H1 (cell line): Measurements from ENCODE around the gene ZNF20. TPM values are rescaled to one million over a fixed set of nuclear protein-coding genes. Genes with fewer than 3 reads are reported as not detected.

Experiments
- CTCF ChIA-PET: fragments of 300-600 bp; sonication (Branson Sonifier 250); formaldehyde crosslinking; loops from one replicate; lab custom pipeline; 2021; ENCODE audit not compliant: partially characterized antibody; lab: Charles Lee
- POLR2A ChIA-PET: fragments of 300-600 bp; sonication (Branson Sonifier 250); formaldehyde crosslinking; loops from one replicate; lab custom pipeline; 2021; ENCODE audit warnings: inconsistent platforms; ENCODE audit not compliant: partially characterized antibody; lab: Charles Lee
- DNase-seq, 2 experiments: peaks; one replicate each; pipeline versions ENCODE4 v3.0.0 to v3.0.0-alpha.2; 2010 to 2022; ENCODE audit warnings: low spot score in 2 of 2, low read depth in 1 of 2, mixed read lengths in 1 of 2
- FAIRE-seq: peaks from 2 replicates; lab custom pipeline; 2011; peaks lifted over from hg19 to GRCh38; lab: Jason Lieb, UNC
- H2AFZ ChIP-seq: 2 replicates; pipeline ENCODE4 v1.8.1; 2012; ENCODE audit warnings: low read length, inconsistent platforms
- H2AK5ac ChIP-seq: 2 replicates; pipeline ENCODE4 v1.6.1; 2013; ENCODE audit warnings: low read depth, low read length
- H2BK120ac ChIP-seq: replicated peaks from 2 replicates; pipeline ENCODE3; 2013; ENCODE audit warnings: low read depth, low read length, inconsistent platforms
- H2BK12ac ChIP-seq: 2 replicates; pipeline ENCODE4 v1.6.1; 2013; ENCODE audit warnings: low read depth, low read length
- H2BK15ac ChIP-seq: 2 replicates; pipeline ENCODE4 v1.6.1; 2013; ENCODE audit warnings: low read length
- H2BK20ac ChIP-seq: 2 replicates; pipeline ENCODE4 v1.6.1; 2013; ENCODE audit warnings: low read length
- H2BK5ac ChIP-seq: 2 replicates; pipeline ENCODE4 v1.6.1; 2013; ENCODE audit warnings: low read depth, low read length
- H3K14ac ChIP-seq: 2 replicates; pipeline ENCODE4 v1.6.1; 2013; ENCODE audit warnings: inconsistent platforms; ENCODE audit not compliant: insufficient read length
- H3K18ac ChIP-seq: 2 replicates; pipeline ENCODE4 v1.6.1; 2013; ENCODE audit warnings: low read length; ENCODE audit errors: extremely low read depth
- H3K23ac ChIP-seq: 2 replicates; pipeline ENCODE4 v1.6.1; 2013; ENCODE audit warnings: inconsistent platforms; ENCODE audit not compliant: insufficient read length
- H3K23me2 ChIP-seq: 2 replicates; pipeline ENCODE4 v1.6.1; 2013; ENCODE audit warnings: low read depth, low read length
- H3K27ac ChIP-seq: 2 replicates; pipeline ENCODE4 v1.6.1; 2011; ENCODE audit warnings: low read depth, low read length, inconsistent platforms
- H3K27me3 ChIP-seq, 4 experiments: replicated peaks in 1 of 4; 1 replicate in 1 of 4; 2 replicates in 3 of 4; pipeline versions ENCODE4 v1.6.1 to v1.8.1; 2011 to 2013; ENCODE audit warnings: low read length in 3 of 4, mild to moderate bottlenecking in 3 of 4, inconsistent platforms in 2 of 4, mixed read lengths in 2 of 4, moderate library complexity in 1 of 4; ENCODE audit not compliant: control insufficient read depth in 3 of 4, insufficient read depth in 3 of 4; ENCODE audit errors: extremely low read depth in 1 of 4
- H3K36me3 ChIP-seq, 4 experiments: 2 replicates each; pipeline versions ENCODE4 v1.6.1 to v1.8.1; 2011 to 2013; ENCODE audit warnings: mild to moderate bottlenecking in 4 of 4, low read length in 3 of 4, moderate library complexity in 2 of 4, control low read depth in 1 of 4, inconsistent platforms in 1 of 4; ENCODE audit not compliant: insufficient read depth in 4 of 4, control insufficient read depth in 2 of 4
- H3K4ac ChIP-seq: replicated peaks from 2 replicates; pipeline ENCODE3; 2013; ENCODE audit warnings: low read length, low read depth, mixed read lengths, inconsistent platforms; ENCODE audit not compliant: insufficient read length
- H3K4me1 ChIP-seq, 4 experiments: replicated peaks in 1 of 4; 1 replicate in 1 of 4; 2 replicates in 3 of 4; pipeline versions ENCODE4 v1.6.1 to v1.8.1; 2011 to 2013; ENCODE audit warnings: low read length in 3 of 4, inconsistent platforms in 2 of 4, mixed read lengths in 1 of 4; ENCODE audit not compliant: insufficient read depth in 4 of 4, control insufficient read depth in 3 of 4
- H3K4me2 ChIP-seq, 2 experiments: 2 replicates each; pipeline versions ENCODE4 v1.6.1 to v1.8.1; 2011 to 2013; ENCODE audit warnings: low read depth in 2 of 2, low read length in 2 of 2, control low read depth in 1 of 2, inconsistent platforms in 1 of 2, mild to moderate bottlenecking in 1 of 2; ENCODE audit not compliant: insufficient read depth in 1 of 2
- H3K4me3 ChIP-seq, 4 experiments: fragments of 200-600, 300-600 bp in 1 of 4; sonication (generic), shearing (Covaris generic), sonication (Bioruptor Twin) in 1 of 4; 2 replicates each; pipeline versions ENCODE4 v1.5.1 to v1.8.1; 2011 to 2016; ENCODE audit warnings: low read length in 4 of 4, low read depth in 3 of 4, control low read depth in 2 of 4, inconsistent platforms in 2 of 4, mild to moderate bottlenecking in 2 of 4, mixed read lengths in 1 of 4, moderate library complexity in 1 of 4; ENCODE audit not compliant: insufficient read depth in 2 of 4; ENCODE audit errors: extremely low read depth in 1 of 4
- H3K56ac ChIP-seq: replicated peaks from 2 replicates; pipeline ENCODE3; 2013; ENCODE audit warnings: low read depth, mild to moderate bottlenecking, mixed read lengths, low read length, inconsistent platforms; ENCODE audit not compliant: insufficient read length
- H3K79me1 ChIP-seq: 2 replicates; pipeline ENCODE4 v1.6.1; 2013; ENCODE audit warnings: low read depth, low read length, control low read depth
- H3K79me2 ChIP-seq, 2 experiments: 2 replicates each; pipeline versions ENCODE4 v1.6.1 to v1.8.1; 2012 to 2013; ENCODE audit warnings: low read length in 2 of 2, mild to moderate bottlenecking in 2 of 2, inconsistent platforms in 1 of 2; ENCODE audit not compliant: insufficient read depth in 2 of 2, control insufficient read depth in 1 of 2
- H3K9ac ChIP-seq, 4 experiments: replicated peaks in 1 of 4; 1 replicate in 1 of 4; 2 replicates in 3 of 4; pipeline versions ENCODE4 v1.6.1 to v1.8.1; 2011 to 2013; ENCODE audit warnings: low read depth in 3 of 4, low read length in 3 of 4, control low read depth in 2 of 4, mild to moderate bottlenecking in 2 of 4, moderate library complexity in 2 of 4, inconsistent platforms in 1 of 4; ENCODE audit errors: extremely low read depth in 1 of 4
- H3K9me3 ChIP-seq, 2 experiments: 2 replicates each; pipeline versions ENCODE4 v1.6.1 to v1.8.1; 2012 to 2013; ENCODE audit warnings: mild to moderate bottlenecking in 2 of 2, moderate library complexity in 2 of 2, control low read depth in 1 of 2, inconsistent platforms in 1 of 2, low read depth in 1 of 2, low read length in 1 of 2, mixed read lengths in 1 of 2; ENCODE audit not compliant: insufficient read depth in 2 of 2
- H4K20me1 ChIP-seq, 2 experiments: replicated peaks in 1 of 2; 2 replicates each; pipeline versions ENCODE3 to v1.8.1; 2011 to 2013; ENCODE audit warnings: inconsistent platforms in 2 of 2, low read length in 2 of 2, mild to moderate bottlenecking in 1 of 2; ENCODE audit not compliant: insufficient read depth in 2 of 2, control insufficient read depth in 1 of 2
- H4K5ac ChIP-seq: 2 replicates; pipeline ENCODE4 v1.6.1; 2013; ENCODE audit warnings: low read length, low read depth, mixed read lengths, inconsistent platforms; ENCODE audit not compliant: insufficient read length
- H4K8ac ChIP-seq: 2 replicates; pipeline ENCODE4 v1.8.0; 2013; ENCODE audit warnings: mild to moderate bottlenecking, moderate library complexity, low read length, inconsistent platforms; ENCODE audit not compliant: insufficient read depth; ENCODE audit errors: extremely low read depth
- H4K91ac ChIP-seq: replicated peaks from 2 replicates; pipeline ENCODE3; 2013; ENCODE audit warnings: low read length, mixed read lengths, inconsistent platforms; ENCODE audit not compliant: insufficient read length
- ASH2L ChIP-seq: fragments of 200-600, 300-600 bp; sonication (generic); IDR thresholded peaks from one replicate; pipeline ENCODE4 v1.7.1; 2017; ENCODE audit warnings: low read length
- PHF8 ChIP-seq: fragments of 200-600 bp; sonication (generic); conservative IDR thresholded peaks from 2 replicates; pipeline ENCODE4 v1.7.1; 2012; ENCODE audit warnings: low read depth, mild to moderate bottlenecking, inconsistent platforms, low read length, moderate library complexity
- POU5F1 ChIP-seq: IDR thresholded peaks from 2 replicates; pipeline ENCODE4 v1.6.1; 2011; ENCODE audit warnings: low read depth, mild to moderate bottlenecking, low read length, moderate library complexity
- WGBS, 2 experiments: shearing (Covaris generic) in 1 of 2; methylation state at CpG; one replicate each; pipeline versions ENCODE4 v1.1.6 to v1.1.7; 2013 to 2015; ENCODE audit warnings: low lambda C conversion rate in 2 of 2, mixed read lengths in 2 of 2, inconsistent platforms in 1 of 2, low coverage in 1 of 2, missing lambda C conversion rate in 1 of 2; ENCODE audit not compliant: insufficient replicate concordance in 2 of 2, insufficient coverage in 1 of 2, insufficient read length in 1 of 2; ENCODE audit errors: extremely low coverage in 1 of 2, missing lambda C conversion rate in 1 of 2; 5-methylcytosine and 5-hydroxymethylcytosine counted together
- polyA plus RNA-seq, 7 experiments: library from polyadenylated mRNA; depleted of rRNA in 3 of 7; stranded (reverse) in 5 of 7; unstranded in 2 of 7; fragments of >200 nt in 5 of 7; fragments of 200-250 nt in 2 of 7; gene quantifications; 1 replicate in 5 of 7; 2 replicates in 1 of 7; 4 replicates in 1 of 7; pipeline versions ENCODE4 v1.2.1 to v1.2.3, GENCODE V29; 2011 to 2013; ENCODE audit warnings: missing spikeins in 2 of 7, mixed read lengths in 2 of 7
- total RNA-seq: library from RNA; stranded (reverse); fragmentation: NEBNext Ultra II Directional; extraction: Animal tissue kit (Norgen Biotek cat#: 25700); gene quantifications from 2 replicates; pipeline ENCODE4 v1.2.1, GENCODE V29; 2021

Gene ZNF20
- total and polyA plus RNA-seq, 2 of the 8 experiments (the other 6 are each of a cell fraction or from before 2014, with no cell fraction given), result 1.6 to 9.0 TPM

DNA sequence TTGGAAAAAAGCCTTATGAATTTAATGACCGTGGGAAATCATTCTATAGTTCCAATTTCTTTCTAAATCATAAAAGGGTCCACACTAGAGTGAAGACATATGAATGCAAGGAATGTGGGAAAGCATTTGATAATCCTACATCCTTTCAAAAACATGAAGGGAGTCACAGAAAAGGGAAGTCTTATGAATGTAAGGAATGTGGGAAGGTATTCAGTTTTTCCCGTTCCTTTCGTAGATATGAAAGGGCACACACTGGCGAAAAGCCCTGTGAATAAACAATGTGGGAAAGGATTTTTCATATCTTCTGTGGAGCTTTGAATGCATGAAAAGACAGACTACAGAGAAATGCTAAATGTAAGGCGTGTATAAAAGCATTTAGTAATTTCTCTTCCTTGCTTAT, 27.0 kb downstream of the ZNF20 start:
- Histone ChIP-seq H3K4me2 (no peak overlapping the region), H3K23me2 (no peaks in the 10 kb centered on the region), H3K18ac (no peak overlapping the region), H4K8ac (no peak overlapping the region), H3K9ac (no peak overlapping the region), H2BK15ac (no peak overlapping the region), H3K9me3 (peaks cover 53 to 67% of the 10 kb centered on the region in 2 experiments), H4K5ac (no peak overlapping the region), H3K79me1 (no peaks in the 10 kb centered on the region), H2AFZ (no peak overlapping the region), H2AK5ac (no peak overlapping the region), H2BK20ac (no peak overlapping the region), H3K36me3 (peaks cover 19 to 78% (median 46%) of the 10 kb centered on the region in 4 experiments), H2BK120ac (no peak overlapping the region), H4K91ac (no peak overlapping the region), H3K4me1 (no peaks in the 10 kb centered on the region), H3K27me3 (no peaks in the 10 kb centered on the region), H3K56ac (no peak overlapping the region), H3K27ac (no peak overlapping the region), H2BK5ac (no peak overlapping the region), H3K4me3 (peak overlapping the region in 1 of 4 experiments; percentile 26; a peak in 1 of 8 replicates), H4K20me1 (no peaks in the 10 kb centered on the region), H3K14ac (no peak overlapping the region), H3K79me2 (peaks cover 0 to 8% of the 10 kb centered on the region in 2 experiments; a peak in 2 of 4 replicates), H2BK12ac (no peak overlapping the region), H3K4ac (no peak overlapping the region), H3K23ac (no peak overlapping the region)
- no peak for FAIRE-seq
- ChIA-PET POLR2A (interaction anchor here (1.2 to 1.7 kb wide), 2 partner anchors 9 to 11 kb away, joined by 5 to 6 read pairs; no protein-coding TSS in a partner anchor), CTCF (interaction anchor here (0.6 kb wide), 1 partner anchor 86 kb away, joined by 3 read pairs; no protein-coding TSS in a partner anchor)
- no peak for DNase-seq
- WGBS, 2 experiments, result 94% methylated on average over 5 of the region's 5 CpGs; no CpG with 5 or more reads in 1 of the 2 experiments
- TF ChIP-seq PHF8 (no peak), POU5F1 (no peak), ASH2L (no peak)
